Chondrocyte (in vitro differentiated cells): Measurements from ENCODE around the gene MS4A14. TPM values are rescaled to one million over a fixed set of nuclear protein-coding genes. Genes with fewer than 3 reads are reported as not detected.

Experiments used
- DNase-seq: peaks from one replicate; pipeline ENCODE4 v3.0.0; 2021; ENCODE audit warnings: mixed read lengths, low spot score
- H3K27ac Mint-ChIP-seq: one replicate; pipeline ENCODE4 v1.8.0; 2021; ENCODE audit warnings: mild to moderate bottlenecking, moderate library complexity, mixed read lengths; ENCODE audit not compliant: unreplicated experiment
- H3K27me3 Mint-ChIP-seq: 2 replicates; pipeline ENCODE4 v1.8.0; 2021; ENCODE audit warnings: low read depth, mixed read lengths
- H3K36me3 Mint-ChIP-seq: 2 replicates; pipeline ENCODE4 v1.8.0; 2021; ENCODE audit warnings: low read depth, mixed read lengths
- H3K4me1 Mint-ChIP-seq: 2 replicates; pipeline ENCODE4 v1.8.0; 2021; ENCODE audit warnings: low read depth, mild to moderate bottlenecking, mixed read lengths
- H3K4me3 Mint-ChIP-seq: one replicate; pipeline ENCODE4 v1.8.0; 2021; ENCODE audit warnings: mild to moderate bottlenecking, moderate library complexity, mixed read lengths; ENCODE audit not compliant: unreplicated experiment
- H3K9me3 Mint-ChIP-seq: 2 replicates; pipeline ENCODE4 v1.8.0; 2021; ENCODE audit warnings: low read depth, mixed read lengths
- CTCF ChIP-seq: fragments of 200-600 bp; sonication (generic); IDR thresholded peaks from 2 replicates; pipeline ENCODE4 v1.5.0; 2021; ENCODE audit warnings: antibody characterized with exemption, mild to moderate bottlenecking, moderate library complexity
- total RNA-seq: library from RNA; stranded (reverse); gene quantifications from 3 replicates; pipeline ENCODE4 v1.2.1, GENCODE V29; 2021

The MS4A14 gene
- total RNA-seq, 1 donor from 2014 or later = not detected

GRCh38 chr11:60396799-60397198 is 540 bp downstream of the MS4A14 start:
- Mint-ChIP-seq H3K4me3 (no peak overlapping the region), H3K36me3 (no peaks in the 10 kb centered on the region), H3K9me3 (no peaks in the 10 kb centered on the region), H3K27ac (no peak overlapping the region), H3K27me3 (peaks cover 10% of the 10 kb centered on the region), H3K4me1 (no peaks in the 10 kb centered on the region)
- no peak for DNase-seq
- no peak for TF ChIP-seq CTCF

DNA sequence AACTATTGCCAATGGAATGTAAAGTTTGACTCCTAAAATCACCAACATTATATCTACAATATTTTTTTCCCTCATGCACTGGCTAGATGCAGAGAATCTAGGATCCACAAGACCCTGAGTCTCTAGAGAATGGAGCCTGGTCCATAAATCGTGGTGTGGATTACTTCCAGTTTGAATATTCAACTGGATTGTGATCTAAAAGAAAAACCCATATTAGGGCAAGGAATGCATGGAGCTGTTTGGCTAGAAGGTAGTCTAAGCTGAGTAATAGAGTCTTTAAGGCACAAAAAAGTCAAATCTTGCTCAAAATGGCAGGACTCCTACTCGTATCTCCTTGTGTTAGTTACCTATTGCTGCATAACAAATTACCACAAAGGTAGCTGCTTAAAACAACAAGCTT is 23.8 kb downstream of the MS4A14 start:
- H3K4me3 Mint-ChIP-seq = no peak overlapping the region
- peaks cover 6% of the 10 kb centered on the region for H3K27me3 Mint-ChIP-seq
- H3K27ac Mint-ChIP-seq = no peak overlapping the region
- TF ChIP-seq CTCF = no peak
- H3K36me3 Mint-ChIP-seq = no peaks in the 10 kb centered on the region
- peaks cover 2% of the 10 kb centered on the region for H3K9me3 Mint-ChIP-seq
- DNase-seq = no peak
- H3K4me1 Mint-ChIP-seq = no peaks in the 10 kb centered on the region

DNA sequence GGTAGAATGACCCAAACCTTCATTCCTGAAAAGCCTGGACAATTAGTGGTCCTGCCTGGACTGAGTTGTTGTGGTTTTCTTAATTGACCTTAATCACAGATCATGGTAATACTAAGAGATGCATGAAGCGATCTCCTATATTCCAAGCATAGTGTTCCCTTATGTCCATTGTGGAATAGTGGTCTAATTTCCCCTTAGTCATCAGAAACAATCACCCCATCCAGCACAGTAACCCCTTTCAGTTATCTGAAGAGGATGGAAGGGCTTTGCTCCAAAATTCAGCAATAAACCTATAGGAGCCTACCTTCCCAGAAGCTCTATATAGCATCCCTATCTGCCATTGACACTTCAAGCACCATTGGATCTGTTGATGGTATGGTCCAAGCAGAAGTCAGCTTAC is 26.4 kb downstream of the MS4A14 start:
- Mint-ChIP-seq H3K4me3 (no peak overlapping the region), H3K9me3 (no peaks in the 10 kb centered on the region), H3K27ac (no peak overlapping the region), H3K36me3 (no peaks in the 10 kb centered on the region), H3K27me3 (peaks cover 3% of the 10 kb centered on the region), H3K4me1 (no peaks in the 10 kb centered on the region)
- TF ChIP-seq CTCF = no peak
- DNase-seq = no peak

DNA sequence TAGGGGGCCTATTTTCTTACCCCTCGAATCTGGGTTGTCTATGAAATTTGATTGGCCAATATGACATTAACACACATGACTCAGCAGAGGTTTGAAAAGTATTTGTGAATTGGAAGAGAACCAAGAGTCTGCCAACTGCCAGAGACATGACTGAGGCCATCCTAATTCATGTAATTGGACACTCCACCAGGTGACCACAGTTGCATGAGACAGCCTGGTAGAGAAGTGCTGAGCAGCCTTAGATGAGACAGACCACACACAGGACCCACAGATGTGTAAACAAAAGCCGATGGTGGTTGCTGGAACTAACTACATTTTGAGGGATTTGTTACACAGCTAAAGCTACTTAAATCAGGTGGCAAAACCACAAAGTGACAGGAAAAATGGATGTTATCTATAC is 32.3 kb downstream of the MS4A14 start:
- DNase-seq = no peak
- H3K27me3 Mint-ChIP-seq = peaks cover 16% of the 10 kb centered on the region
- H3K27ac Mint-ChIP-seq = no peak overlapping the region
- no peak overlapping the region for H3K4me3 Mint-ChIP-seq
- no peaks in the 10 kb centered on the region for H3K36me3 Mint-ChIP-seq
- no peaks in the 10 kb centered on the region for H3K4me1 Mint-ChIP-seq
- H3K9me3 Mint-ChIP-seq = no peaks in the 10 kb centered on the region
- TF ChIP-seq CTCF = no peak

DNA sequence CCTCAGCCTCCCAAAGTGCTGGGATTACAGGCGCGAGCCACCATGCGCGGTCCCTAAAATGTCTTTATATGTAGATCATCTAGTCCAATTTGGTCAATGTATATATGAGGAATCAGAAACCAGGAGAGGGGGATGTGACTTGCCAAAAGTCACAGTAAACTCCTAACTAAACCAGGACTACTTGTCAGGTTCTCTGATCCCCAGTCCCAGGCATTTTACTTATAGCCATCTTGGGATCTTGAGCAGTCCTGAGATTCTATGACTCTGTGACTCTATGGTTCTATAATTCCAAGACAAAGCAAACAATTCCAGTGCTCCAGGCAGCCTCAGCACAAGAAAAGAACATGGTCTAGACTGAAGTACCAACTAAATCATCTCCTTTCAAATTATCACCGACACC is 33.0 kb downstream of the MS4A14 start, which contains the start of gene MS4A5:
Gene MS4A5, plus strand, starts transcription at position 301 of the 400 bp plus-strand sequence. CDS start 103 bp downstream, outside the sequence.
- Mint-ChIP-seq H3K27ac (no peak within 1 kb of the TSS), H3K4me1 (no peaks in the 10 kb centered on the region), H3K4me3 (no peak within 1 kb of the TSS), H3K9me3 (no peaks in the 10 kb centered on the region), H3K36me3 (no peaks in the 10 kb centered on the region), H3K27me3 (peaks cover 20% of the 10 kb centered on the region)
- no peak for TF ChIP-seq CTCF
- no peak for DNase-seq
